Kidney tubule cell (primary cell): ENCODE measurements around the gene ID4.

Experiments used
- DNase-seq: peaks from one replicate; pipeline ENCODE4 v3.0.0-alpha.2; 2018; ENCODE audit warnings: low spot score

The ID4 gene

DNA sequence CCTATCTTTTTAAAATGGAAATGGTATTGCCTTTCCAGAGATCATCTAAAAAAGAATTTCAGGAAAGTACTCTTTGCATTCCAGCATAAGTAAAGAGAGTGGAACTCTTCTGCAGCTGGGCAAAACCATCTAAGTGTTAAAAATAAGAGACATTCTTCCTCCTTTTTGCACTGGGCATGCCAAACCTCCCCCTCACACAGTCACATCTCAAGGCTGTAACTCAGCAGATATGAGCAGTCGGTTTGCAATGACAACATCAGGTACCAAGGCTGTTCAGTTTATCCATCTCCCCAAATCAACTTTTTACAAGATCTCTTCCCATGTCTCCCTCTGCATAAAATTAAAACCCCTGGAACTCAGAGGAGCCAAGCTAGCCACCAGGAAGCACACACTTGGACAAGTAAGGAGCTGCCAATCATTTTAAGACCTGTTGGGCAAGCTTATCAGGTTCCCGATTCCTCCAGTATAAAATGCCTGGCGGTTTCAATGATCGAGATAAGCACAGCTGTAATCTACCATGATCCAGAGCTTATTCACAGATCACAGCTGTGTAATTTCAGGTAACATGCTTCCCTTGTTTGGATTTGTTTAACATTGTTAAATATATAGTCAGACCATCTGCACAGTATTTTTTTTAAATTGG is 23.2 kb downstream of the ID4 start:
- no peak for DNase-seq

GRCh38 chr6:19864285-19864684 is 27.1 kb downstream of the ID4 start:
- no peak for DNase-seq

- no peak for DNase-seq
Measured at GRCh38 chr6:19865178-19865577, 28.0 kb downstream of the ID4 start.

GRCh38 chr6:19866173-19866984 is 29.2 kb downstream of the ID4 start:
- DNase-seq: no peak

GRCh38 chr6:19866985-19867627 is 29.9 kb downstream of the ID4 start:
- DNase-seq: peak; percentile 88

DNA sequence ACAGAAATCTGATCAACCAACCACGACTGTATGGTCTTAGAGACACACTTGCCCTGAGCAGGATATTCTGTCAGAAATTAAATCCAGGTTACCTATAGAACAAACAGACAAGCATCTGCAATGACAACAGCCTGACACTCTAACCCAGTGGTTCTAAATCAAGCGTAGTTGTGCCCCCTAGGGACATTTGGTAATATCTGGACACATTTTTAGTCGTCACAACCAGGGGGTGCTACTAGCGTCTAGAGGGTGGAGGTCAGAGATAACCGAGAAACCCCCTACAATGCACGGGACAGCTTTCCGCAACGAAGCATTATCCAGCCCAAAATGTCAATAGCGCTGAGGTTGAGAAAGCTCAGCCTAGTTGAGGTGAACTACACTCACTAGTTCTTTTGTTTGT is 32.3 kb downstream of the ID4 start:
- DNase-seq: no peak

- DNase-seq: no peak
Measured at GRCh38 chr6:19870322-19870721, 33.2 kb downstream of the ID4 start.

DNA sequence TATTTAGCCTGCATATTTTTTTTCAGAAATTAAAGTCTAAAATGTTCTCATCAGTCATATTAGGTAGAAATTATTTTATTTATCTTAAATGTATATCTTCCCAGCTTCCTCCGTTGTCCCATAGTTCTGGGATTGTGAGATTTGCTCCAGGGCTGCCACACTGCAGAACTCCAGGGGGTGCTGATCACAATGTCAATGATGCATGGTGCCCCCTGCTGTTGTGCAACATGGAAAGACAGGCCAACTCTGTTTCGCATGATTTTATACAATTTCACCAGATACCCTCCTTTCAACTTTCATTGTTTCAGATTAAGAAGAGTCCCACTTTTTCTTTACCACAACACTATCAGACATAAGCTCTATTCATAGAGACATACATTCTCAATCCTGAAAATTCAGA is 35.9 kb downstream of the ID4 start:
- DNase-seq: no peak

- no peak for DNase-seq
Measured at GRCh38 chr6:19876672-19877071, 39.5 kb downstream of the ID4 start.

GRCh38 chr6:19879663-19880062 is 42.5 kb downstream of the ID4 start:
- DNase-seq: peak; percentile 80

DNA sequence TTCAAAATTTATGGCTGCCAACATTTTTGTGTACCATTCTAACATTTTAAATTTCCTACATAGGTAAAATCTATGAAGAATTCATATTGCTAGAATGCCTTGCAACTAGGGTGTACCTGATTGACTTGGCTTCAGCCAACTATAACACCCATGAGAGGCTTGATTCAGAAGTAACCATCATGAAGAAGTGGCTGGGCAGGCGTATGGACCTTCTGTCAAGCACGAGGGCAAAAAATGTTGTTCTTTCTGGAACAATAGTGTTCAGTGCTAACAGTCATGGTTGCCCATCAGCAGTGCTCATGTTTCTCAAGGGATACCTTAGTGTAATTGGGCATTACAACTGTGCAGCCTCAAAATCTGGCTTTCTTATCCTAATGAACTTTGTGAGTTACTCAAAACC is 42.9 kb downstream of the ID4 start:
- DNase-seq: no peak

GRCh38 chr6:19891451-19891850 is 54.3 kb downstream of the ID4 start:
- DNase-seq: no peak
